HepG2 (cell line): Measurements from ENCODE around the gene PIK3CB. TPM values are rescaled to one million over a fixed set of nuclear protein-coding genes. Genes with fewer than 3 reads are reported as not detected.

ENCODE experiments used
- ATAC-seq: fragments of 200-7000 bp; cut with Tn5 transposase; 3 replicates; pipeline ENCODE4 v1.9.1; 2020; ENCODE audit warnings: mild to moderate bottlenecking, moderate library complexity
- BruUV-seq: library from RNA; stranded (reverse); fragments of 400-500 nt; replicated peaks from 2 replicates; lab custom pipeline; 2021; lab: Mats Ljungman, UMichigan
- CTCF ChIA-PET: fragments of 300-600 bp; formaldehyde crosslinking; extraction: SDS; loops from one replicate; lab custom pipeline; 2021; ENCODE audit warnings: low total read pairs, inconsistent platforms, low intra/inter-chr PET ratio; lab: Yijun Ruan, JAX
- POLR2A ChIA-PET: fragments of 350-600 bp; sonication (Branson Sonifier 250); formaldehyde crosslinking; loops from one replicate; lab custom pipeline; 2020; ENCODE audit warnings: antibody characterized with exemption, inconsistent platforms; lab: Yijun Ruan, JAX
- DNase-seq: peaks from one replicate; pipeline ENCODE4 v3.0.0-alpha.2; 2015; ENCODE audit warnings: low spot score
- FAIRE-seq: peaks from 3 replicates; lab custom pipeline; 2011; peaks lifted over from hg19 to GRCh38; lab: Jason Lieb, UNC
- H2AFZ ChIP-seq: one replicate; pipeline ENCODE4 v1.6.1; 2011; ENCODE audit warnings: low read length, inconsistent platforms
- H3K27ac ChIP-seq: fragments of 300-600 bp; 3 replicates; pipeline ENCODE4 v1.8.0; 2011; ENCODE audit warnings: mixed run types, mild to moderate bottlenecking, mixed read lengths, low read length, inconsistent platforms; ENCODE audit not compliant: insufficient read depth; ENCODE audit errors: extremely low read length
- H3K27me3 ChIP-seq, 2 experiments: fragments of 200-600 bp in 1 of 2; 2 replicates in 1 of 2; 3 replicates in 1 of 2; pipeline versions ENCODE4 v1.6.0 to v1.8.0; 2011; ENCODE audit warnings: low read length in 2 of 2, mild to moderate bottlenecking in 2 of 2, moderate library complexity in 2 of 2, inconsistent platforms in 1 of 2; ENCODE audit not compliant: insufficient read depth in 2 of 2, control insufficient read depth in 1 of 2
- H3K36me3 ChIP-seq, 2 experiments: fragments of 200-600 bp in 1 of 2; replicated peaks in 1 of 2; 2 replicates in 1 of 2; 3 replicates in 1 of 2; pipeline versions ENCODE4 v1.5.1 to v1.8.0; 2011; ENCODE audit warnings: low read length in 2 of 2, inconsistent platforms in 1 of 2; ENCODE audit not compliant: insufficient read depth in 2 of 2, control insufficient read depth in 1 of 2
- H3K4me1 ChIP-seq: 2 replicates; pipeline ENCODE4 v1.5.1; 2012; ENCODE audit warnings: low read length, inconsistent platforms; ENCODE audit not compliant: insufficient read depth
- H3K4me2 ChIP-seq: 2 replicates; pipeline ENCODE4 v1.6.0; 2011; ENCODE audit warnings: low read depth, low read length, inconsistent platforms
- H3K4me3 ChIP-seq, 3 experiments: fragments of 200-600 bp in 1 of 3; sonication (generic), shearing (Covaris generic) in 1 of 3; replicated peaks in 1 of 3; 2 replicates each; pipeline ENCODE4 v1.5.1; 2011 to 2016; ENCODE audit warnings: low read length in 3 of 3, inconsistent platforms in 2 of 3, low read depth in 2 of 3, mild to moderate bottlenecking in 2 of 3, control low read depth in 1 of 3, mixed read lengths in 1 of 3; ENCODE audit not compliant: insufficient read depth in 1 of 3
- H3K79me2 ChIP-seq: one replicate; pipeline ENCODE4 v1.6.1; 2011; ENCODE audit warnings: low read length, inconsistent platforms; ENCODE audit not compliant: insufficient read depth
- H3K9ac ChIP-seq: 2 replicates; pipeline ENCODE4 v1.6.0; 2011; ENCODE audit warnings: mild to moderate bottlenecking, low read depth, low read length, inconsistent platforms; ENCODE audit not compliant: insufficient read depth
- H3K9me3 ChIP-seq: 2 replicates; pipeline ENCODE4 v1.5.1; 2012; ENCODE audit warnings: mild to moderate bottlenecking, low read length
- H4K20me1 ChIP-seq: 2 replicates; pipeline ENCODE4 v1.6.0; 2011; ENCODE audit warnings: inconsistent platforms, mild to moderate bottlenecking, low read length, moderate library complexity; ENCODE audit not compliant: insufficient read depth
- ESRRA ChIP-seq: sonication (generic); formaldehyde crosslinking; IDR thresholded peaks from 2 replicates; pipeline ENCODE4 v1.5.1; 2020; ENCODE audit warnings: mild to moderate bottlenecking, low read depth, missing genetic modification reagents
- KLF9 ChIP-seq: IDR thresholded peaks from 2 replicates; pipeline ENCODE4 v1.6.1; 2016; ENCODE audit warnings: low read depth
- POLR2AphosphoS2 ChIP-seq: IDR thresholded peaks from 2 replicates; pipeline ENCODE4 v1.6.1; 2011; ENCODE audit warnings: low read depth, low read length, improper control_type of control experiment
- ZNF350 ChIP-seq: sonication (generic); formaldehyde crosslinking; IDR thresholded peaks from 2 replicates; pipeline ENCODE4 v1.4.0; 2020; ENCODE audit warnings: mild to moderate bottlenecking, low read depth, missing genetic modification reagents, borderline replicate concordance
- ZNF629 ChIP-seq: sonication (generic); formaldehyde crosslinking; conservative IDR thresholded peaks from 2 replicates; pipeline ENCODE4 v1.5.0; 2020; ENCODE audit warnings: missing genetic modification reagents
- ZNF670 ChIP-seq: sonication (generic); formaldehyde crosslinking; IDR thresholded peaks from 2 replicates; pipeline ENCODE4 v1.8.0; 2022; ENCODE audit warnings: mild to moderate bottlenecking, missing genetic modification reagents, borderline replicate concordance
- ZNF782 ChIP-seq: sonication (generic); formaldehyde crosslinking; IDR thresholded peaks from 2 replicates; pipeline ENCODE4 v1.4.0; 2020; ENCODE audit warnings: missing genetic modification reagents, mild to moderate bottlenecking, borderline replicate concordance
- ZSCAN29 ChIP-seq: sonication (generic); formaldehyde crosslinking; conservative IDR thresholded peaks from 2 replicates; pipeline ENCODE4 v1.4.0; 2020; ENCODE audit warnings: mild to moderate bottlenecking, missing genetic modification reagents
- WGBS: methylation state at CpG from one replicate; pipeline ENCODE4 v1.1.6; 2017; ENCODE audit warnings: low lambda C conversion rate; 5-methylcytosine and 5-hydroxymethylcytosine counted together
- in situ Hi-C: cut with HindIII; loops from 2 replicates; pipeline ENCODE4 v1.10.0; 2017; ENCODE audit warnings: low pct_unique_long_range_greater_than_20kb; ENCODE audit not compliant: extremely low pct_ligation_motif_present
- intact Hi-C: fragments of 100-400 bp; cut with micrococcal nuclease; formaldehyde crosslinking; loops from one replicate; pipeline ENCODE4 v1.10.0; 2022; ENCODE audit not compliant: unreplicated experiment
- polyA plus RNA-seq, 8 experiments: library from polyadenylated mRNA; depleted of rRNA in 3 of 8; stranded (reverse) in 7 of 8; unstranded in 1 of 8; fragments of >200 nt; fragmentation: Illumina TruSeq in 4 of 8; extraction: Trizol in 4 of 8; gene quantifications; 2 replicates each; pipeline versions ENCODE4 v1.2.1 to v1.2.3, GENCODE V29; 2011 to 2016; ENCODE audit warnings: low read depth in 4 of 8, missing spikeins in 1 of 8, mixed read lengths in 1 of 8; ENCODE audit not compliant: insufficient read depth in 1 of 8
- total RNA-seq, 5 experiments: library from RNA; depleted of rRNA; stranded (reverse); fragments of >200 nt; fragmentation: Illumina TruSeq; extraction: Trizol; gene quantifications; 2 replicates each; pipeline ENCODE4 v1.2.3, GENCODE V29; 2016; ENCODE audit warnings: low read depth in 1 of 5
- TF ChIP-seq, protein P1 (sequence below), 2 experiments: sonication (generic) in 1 of 2; formaldehyde crosslinking in 1 of 2; IDR thresholded peaks; 2 replicates each; pipeline versions ENCODE4 v1.4.0 to v1.6.1; 2018 to 2020; ENCODE audit warnings: missing genetic modification reagents in 2 of 2, borderline replicate concordance in 1 of 2, low read depth in 1 of 2, mild to moderate bottlenecking in 1 of 2, missing biosample characterization in 1 of 2
- TF ChIP-seq, protein P2 (sequence below): sonication (generic); formaldehyde crosslinking; IDR thresholded peaks from 2 replicates; pipeline ENCODE4 v1.4.0; 2020; ENCODE audit warnings: missing genetic modification reagents
- TF ChIP-seq, protein P3 (sequence below): IDR thresholded peaks from 2 replicates; pipeline ENCODE4 v1.6.1; 2016; ENCODE audit warnings: missing biosample characterization, missing genetic modification reagents, low read depth

PIK3CB gene
- total and polyA plus RNA-seq, 2 of the 13 experiments (the other 11 are each of a cell fraction or from before 2014, with no cell fraction given), result 6.6 to 18.7 TPM

DNA sequence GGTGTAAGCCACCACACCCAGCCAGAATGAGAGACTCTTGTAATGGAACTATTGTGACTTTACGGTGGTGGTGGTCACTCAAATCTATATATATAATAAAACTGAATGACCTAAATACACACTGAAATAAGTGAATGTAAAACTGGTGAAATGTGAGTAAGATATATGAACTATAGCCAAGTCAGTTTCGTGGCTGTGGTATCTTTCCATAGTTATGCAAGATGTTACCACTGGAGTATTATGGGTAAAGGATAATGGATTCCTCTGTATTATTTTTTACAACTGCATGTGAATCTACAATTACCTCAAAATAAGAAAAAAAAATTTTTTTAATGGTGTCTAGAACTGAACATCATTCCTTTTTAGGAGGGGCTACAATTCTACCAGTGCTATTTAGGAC, 21.9 kb downstream of the PIK3CB start:
- no peak for ATAC-seq
- no TSS peak for BruUV-seq
- CTCF ChIA-PET, result no interaction called here

More for the DNA sequence above, 21.9 kb downstream of the PIK3CB start:
- H4K20me1 ChIP-seq, result 0 out of 2 replicates have a peak, but pooled peaks cover 6% of the 10 kb centered on the region
- H3K36me3 ChIP-seq, result no peaks in the 10 kb centered on the region; a peak in 1 of 5 replicates
- no peak for FAIRE-seq
- no peaks in the 10 kb centered on the region for H3K27me3 ChIP-seq
- intact Hi-C loops (no loop called here), in situ Hi-C loops (no loop called here)
- no peak overlapping the region for H3K4me2 ChIP-seq
- H2AFZ ChIP-seq, result no peak overlapping the region
- H3K79me2 ChIP-seq, result peaks cover 61% of the 10 kb centered on the region
- DNase-seq, result no peak
- POLR2A ChIA-PET, result interaction anchor here (1.9 kb wide), 1 partner anchor 103 kb away, joined by 4 read pairs; no protein-coding TSS in a partner anchor
- no peak overlapping the region for H3K9ac ChIP-seq
- 100% methylated on average over 2 of the region's 2 CpGs for WGBS
- no peak overlapping the region for H3K27ac ChIP-seq
- peaks cover 5% of the 10 kb centered on the region for H3K4me1 ChIP-seq
- TF ChIP-seq KLF9 (CRISPR knock-in tag) (no peak), ZNF629 (no peak), ZNF670 (CRISPR knock-in tag) (no peak), ESRRA (no peak), POLR2AphosphoS2 (no peak), ZNF782 (CRISPR knock-in tag) (no peak), ZSCAN29 (no peak), ZNF350 (CRISPR knock-in tag) (no peak)
- TF ChIP-seq, protein P1, sequence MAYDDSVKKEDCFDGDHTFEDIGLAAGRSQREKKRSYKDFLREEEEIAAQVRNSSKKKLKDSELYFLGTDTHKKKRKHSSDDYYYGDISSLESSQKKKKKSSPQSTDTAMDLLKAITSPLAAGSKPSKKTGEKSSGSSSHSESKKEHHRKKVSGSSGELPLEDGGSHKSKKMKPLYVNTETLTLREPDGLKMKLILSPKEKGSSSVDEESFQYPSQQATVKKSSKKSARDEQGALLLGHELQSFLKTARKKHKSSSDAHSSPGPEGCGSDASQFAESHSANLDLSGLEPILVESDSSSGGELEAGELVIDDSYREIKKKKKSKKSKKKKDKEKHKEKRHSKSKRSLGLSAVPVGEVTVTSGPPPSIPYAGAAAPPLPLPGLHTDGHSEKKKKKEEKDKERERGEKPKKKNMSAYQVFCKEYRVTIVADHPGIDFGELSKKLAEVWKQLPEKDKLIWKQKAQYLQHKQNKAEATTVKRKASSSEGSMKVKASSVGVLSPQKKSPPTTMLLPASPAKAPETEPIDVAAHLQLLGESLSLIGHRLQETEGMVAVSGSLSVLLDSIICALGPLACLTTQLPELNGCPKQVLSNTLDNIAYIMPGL (CRISPR knock-in tag; IDR thresholded peaks at IDR 0.05; ENCODE audit: borderline replicate concordance in 1 of 2, low read depth in 1 of 2), result no peak
- TF ChIP-seq, protein P2, sequence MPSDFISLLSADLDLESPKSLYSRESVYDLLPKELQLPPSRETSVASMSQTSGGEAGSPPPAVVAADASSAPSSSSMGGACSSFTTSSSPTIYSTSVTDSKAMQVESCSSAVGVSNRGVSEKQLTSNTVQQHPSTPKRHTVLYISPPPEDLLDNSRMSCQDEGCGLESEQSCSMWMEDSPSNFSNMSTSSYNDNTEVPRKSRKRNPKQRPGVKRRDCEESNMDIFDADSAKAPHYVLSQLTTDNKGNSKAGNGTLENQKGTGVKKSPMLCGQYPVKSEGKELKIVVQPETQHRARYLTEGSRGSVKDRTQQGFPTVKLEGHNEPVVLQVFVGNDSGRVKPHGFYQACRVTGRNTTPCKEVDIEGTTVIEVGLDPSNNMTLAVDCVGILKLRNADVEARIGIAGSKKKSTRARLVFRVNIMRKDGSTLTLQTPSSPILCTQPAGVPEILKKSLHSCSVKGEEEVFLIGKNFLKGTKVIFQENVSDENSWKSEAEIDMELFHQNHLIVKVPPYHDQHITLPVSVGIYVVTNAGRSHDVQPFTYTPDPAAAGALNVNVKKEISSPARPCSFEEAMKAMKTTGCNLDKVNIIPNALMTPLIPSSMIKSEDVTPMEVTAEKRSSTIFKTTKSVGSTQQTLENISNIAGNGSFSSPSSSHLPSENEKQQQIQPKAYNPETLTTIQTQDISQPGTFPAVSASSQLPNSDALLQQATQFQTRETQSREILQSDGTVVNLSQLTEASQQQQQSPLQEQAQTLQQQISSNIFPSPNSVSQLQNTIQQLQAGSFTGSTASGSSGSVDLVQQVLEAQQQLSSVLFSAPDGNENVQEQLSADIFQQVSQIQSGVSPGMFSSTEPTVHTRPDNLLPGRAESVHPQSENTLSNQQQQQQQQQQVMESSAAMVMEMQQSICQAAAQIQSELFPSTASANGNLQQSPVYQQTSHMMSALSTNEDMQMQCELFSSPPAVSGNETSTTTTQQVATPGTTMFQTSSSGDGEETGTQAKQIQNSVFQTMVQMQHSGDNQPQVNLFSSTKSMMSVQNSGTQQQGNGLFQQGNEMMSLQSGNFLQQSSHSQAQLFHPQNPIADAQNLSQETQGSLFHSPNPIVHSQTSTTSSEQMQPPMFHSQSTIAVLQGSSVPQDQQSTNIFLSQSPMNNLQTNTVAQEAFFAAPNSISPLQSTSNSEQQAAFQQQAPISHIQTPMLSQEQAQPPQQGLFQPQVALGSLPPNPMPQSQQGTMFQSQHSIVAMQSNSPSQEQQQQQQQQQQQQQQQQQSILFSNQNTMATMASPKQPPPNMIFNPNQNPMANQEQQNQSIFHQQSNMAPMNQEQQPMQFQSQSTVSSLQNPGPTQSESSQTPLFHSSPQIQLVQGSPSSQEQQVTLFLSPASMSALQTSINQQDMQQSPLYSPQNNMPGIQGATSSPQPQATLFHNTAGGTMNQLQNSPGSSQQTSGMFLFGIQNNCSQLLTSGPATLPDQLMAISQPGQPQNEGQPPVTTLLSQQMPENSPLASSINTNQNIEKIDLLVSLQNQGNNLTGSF (CRISPR knock-in tag), result no peak
- TF ChIP-seq, protein P3, sequence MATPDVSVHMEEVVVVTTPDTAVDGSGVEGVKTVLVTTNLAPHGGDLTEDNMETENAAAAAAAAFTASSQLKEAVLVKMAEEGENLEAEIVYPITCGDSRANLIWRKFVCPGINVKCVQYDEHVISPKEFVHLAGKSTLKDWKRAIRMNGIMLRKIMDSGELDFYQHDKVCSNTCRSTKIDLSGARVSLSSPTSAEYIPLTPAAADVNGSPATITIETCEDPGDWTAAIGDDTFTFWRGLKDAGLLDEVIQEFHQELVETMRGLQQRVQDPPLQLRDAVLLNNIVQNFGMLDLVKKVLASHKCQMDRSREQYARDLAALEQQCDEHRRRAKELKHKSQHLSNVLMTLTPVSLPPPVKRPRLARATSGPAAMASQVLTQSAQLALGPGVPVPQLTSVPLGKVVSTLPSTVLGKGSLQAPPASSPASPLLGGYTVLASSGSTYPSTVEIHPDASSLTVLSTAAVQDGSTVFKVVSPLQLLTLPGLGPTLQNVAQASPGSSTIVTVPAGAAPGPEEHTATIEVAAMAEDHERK (CRISPR knock-in tag), result no peak
- no peaks in the 10 kb centered on the region for H3K9me3 ChIP-seq
- H3K4me3 ChIP-seq, result no peak overlapping the region
